Superior temporal gyrus (tissue), 1 donor: Measurements from ENCODE around the gene KLHDC1.
"Not testable (repeated sequence)": the region's sequence is repeated elsewhere in the genome, so short reads cannot be mapped to it uniquely, and the experiment has no call there.

Experiments used
- DNase-seq: peaks from one replicate; pipeline ENCODE4 v3.0.0-alpha.2; 2016; ENCODE audit errors: extremely low spot score

The KLHDC1 gene

GRCh38 chr14:49692811-49693734 lies at the start of gene KLHDC1:
TSS of gene KLHDC1 (plus strand) at chr14:49693120. CDS start at chr14:49693195, 75 bp downstream.
- peak; percentile 87 for DNase-seq

DNA sequence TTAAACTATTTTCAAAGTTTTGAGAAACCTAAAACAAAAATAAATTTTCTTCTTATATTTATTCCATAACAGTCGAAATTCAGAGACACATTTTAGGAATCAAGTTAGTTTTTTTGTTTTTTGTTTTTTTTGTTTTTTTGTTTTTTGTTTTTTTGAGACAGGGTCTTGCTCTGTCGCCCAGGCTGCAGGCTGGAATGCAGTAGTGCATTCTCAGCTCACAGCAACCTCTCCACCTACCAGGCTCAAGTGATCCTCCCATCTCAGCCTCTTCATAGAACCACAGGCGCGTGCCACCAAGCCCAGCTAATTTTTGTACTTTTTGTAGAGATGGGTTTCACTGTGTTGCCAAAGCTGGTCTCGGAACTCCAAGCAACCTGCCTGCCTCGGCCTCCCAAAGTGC lies 39.4 kb upstream of the KLHDC1 start:
- DNase-seq, result no peak

DNA sequence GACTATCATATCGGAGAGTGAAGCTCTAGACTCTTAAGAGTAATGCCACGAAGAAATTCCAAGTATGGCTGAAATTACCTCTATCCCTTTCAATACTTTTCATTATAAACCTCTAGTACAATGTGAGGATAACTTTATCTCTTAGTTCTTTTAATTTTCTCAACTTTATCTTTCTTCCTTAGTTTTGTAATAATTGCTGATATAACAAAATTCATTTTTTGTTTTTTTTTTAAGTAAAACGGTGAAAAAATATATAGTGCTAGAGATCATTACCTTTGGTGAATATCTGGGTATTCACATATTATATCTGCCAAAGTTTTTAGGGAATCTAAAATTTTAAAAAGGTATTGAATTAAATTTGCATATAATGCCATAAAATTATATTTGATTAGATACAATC lies 38.4 kb upstream of the KLHDC1 start:
- no peak for DNase-seq

DNA sequence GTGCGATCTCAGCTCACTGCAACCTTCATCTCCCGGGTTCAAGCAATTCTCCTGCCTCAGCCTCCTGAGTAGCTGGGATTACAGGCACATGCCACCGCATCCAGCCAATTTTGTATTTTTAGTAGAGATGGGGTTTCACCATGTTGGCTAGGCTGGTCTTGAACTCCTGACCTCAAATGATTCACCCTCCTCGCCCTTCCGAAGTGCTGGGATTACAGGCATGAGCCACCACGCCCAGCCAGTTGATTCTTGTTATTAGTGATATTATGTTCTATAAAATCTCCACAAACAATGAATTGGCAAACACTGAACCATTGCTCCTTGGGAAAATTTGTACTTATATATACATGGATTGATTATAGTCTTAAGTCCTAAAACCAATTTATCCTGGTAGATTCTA lies 35.4 kb upstream of the KLHDC1 start:
- not testable (repeated sequence) for DNase-seq

DNA sequence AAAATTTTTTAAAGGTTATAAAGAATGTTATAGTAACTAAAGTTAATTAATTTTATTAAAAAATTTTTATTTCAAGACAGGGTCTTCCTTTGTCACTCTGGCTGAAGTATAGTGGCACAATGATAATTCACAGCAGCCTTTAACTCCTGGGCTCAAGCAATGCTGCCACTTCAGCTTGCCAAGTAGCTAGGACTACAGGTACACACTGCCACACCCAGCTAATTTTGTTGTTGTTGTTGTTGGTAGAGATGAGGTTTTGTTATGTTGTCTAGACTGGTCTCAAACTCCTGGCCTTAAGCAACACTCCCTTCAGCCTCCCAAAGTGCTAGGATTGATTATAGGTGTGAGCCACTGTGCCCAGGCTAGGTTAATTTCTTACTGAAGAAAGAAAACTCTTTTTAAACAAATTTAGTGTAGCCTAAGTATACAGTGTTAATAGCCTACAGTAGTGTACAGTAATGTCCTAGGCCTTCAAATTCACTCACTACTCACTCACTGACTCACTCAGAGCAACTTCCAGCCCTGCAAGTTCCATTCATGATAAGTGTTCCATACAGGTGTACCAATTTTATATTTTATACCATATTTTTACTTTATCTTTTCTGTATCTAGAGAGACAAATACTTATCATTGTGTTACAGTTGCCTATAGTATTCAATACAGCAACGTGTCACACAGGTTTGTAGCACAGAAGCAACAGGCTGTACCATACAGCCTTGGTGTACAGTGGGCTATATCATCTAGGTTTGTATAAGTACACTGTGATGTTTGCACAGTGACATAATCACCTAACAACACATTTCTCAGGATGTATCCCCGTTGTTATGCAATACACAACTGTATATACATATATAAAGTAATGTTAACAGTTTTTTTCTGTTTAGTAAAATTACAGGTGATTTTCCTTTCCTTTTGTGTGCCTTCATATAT lies 33.1 kb upstream of the KLHDC1 start:
- DNase-seq, result no peak

GRCh38 chr14:49670475-49670874 lies 22.4 kb upstream of the KLHDC1 start:
- DNase-seq, result no peak

- no peak for DNase-seq
Observed at GRCh38 chr14:49673586-49673985, 19.3 kb upstream of the KLHDC1 start.

- no peak for DNase-seq
Observed at GRCh38 chr14:49677643-49678042, 15.3 kb upstream of the KLHDC1 start.

DNA sequence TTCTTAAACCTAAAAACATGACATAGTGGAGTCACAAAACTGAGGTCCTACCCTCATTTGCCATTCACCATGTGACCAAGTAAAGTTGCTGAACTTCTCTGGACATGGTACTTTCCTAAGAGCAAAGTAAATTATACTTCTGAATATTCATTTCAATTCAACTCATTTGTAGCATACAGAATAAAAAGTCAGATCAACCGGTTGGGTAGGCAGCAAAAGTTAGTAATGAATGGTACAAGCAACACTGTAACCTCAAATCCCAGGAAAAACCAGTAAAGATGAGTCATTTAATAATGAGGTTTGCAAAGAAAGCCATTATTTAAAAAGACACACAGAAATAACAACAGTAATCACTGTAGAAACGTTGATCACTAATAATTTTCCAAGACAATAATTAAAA lies 13.6 kb upstream of the KLHDC1 start:
- DNase-seq, result no peak

- DNase-seq, result no peak
Observed at GRCh38 chr14:49686425-49686824, 6.5 kb upstream of the KLHDC1 start.

GRCh38 chr14:49687942-49688700 lies 4.8 kb upstream of the KLHDC1 start, which contains the start of gene POLE2:
TSS of gene POLE2 (minus strand) at chr14:49688214. CDS start at chr14:49688203, 11 bp downstream.
- DNase-seq, result peak; percentile 73

- DNase-seq, result no peak
Observed at GRCh38 chr14:49688701-49689030, 4.3 kb upstream of the KLHDC1 start.

- no peak for DNase-seq
Observed at GRCh38 chr14:49691031-49691430, 1.9 kb upstream of the KLHDC1 start.

GRCh38 chr14:49692193-49692757 lies 645 bp upstream of the KLHDC1 start:
- DNase-seq, result peak; percentile 42

DNA sequence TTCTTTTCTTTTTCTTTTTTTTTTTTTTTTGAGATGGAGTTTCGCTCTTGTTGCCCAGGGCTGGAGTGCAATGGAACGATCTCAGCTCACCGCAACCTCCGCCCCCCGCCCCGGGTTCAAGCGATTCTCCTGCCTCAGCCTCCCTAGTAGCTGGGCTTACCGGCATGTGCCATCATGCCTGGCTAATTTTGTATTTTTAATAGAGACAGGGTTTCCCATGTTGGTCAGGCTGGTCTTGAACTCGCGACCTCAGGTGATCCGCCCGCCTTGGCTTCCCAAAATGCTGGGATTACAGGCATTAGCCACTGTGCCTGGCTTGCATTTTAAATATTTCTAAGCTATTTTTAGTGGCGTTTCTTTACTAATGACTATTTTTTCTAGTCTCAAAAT lies 810 bp downstream of the KLHDC1 start:
- not testable (repeated sequence) for DNase-seq

DNA sequence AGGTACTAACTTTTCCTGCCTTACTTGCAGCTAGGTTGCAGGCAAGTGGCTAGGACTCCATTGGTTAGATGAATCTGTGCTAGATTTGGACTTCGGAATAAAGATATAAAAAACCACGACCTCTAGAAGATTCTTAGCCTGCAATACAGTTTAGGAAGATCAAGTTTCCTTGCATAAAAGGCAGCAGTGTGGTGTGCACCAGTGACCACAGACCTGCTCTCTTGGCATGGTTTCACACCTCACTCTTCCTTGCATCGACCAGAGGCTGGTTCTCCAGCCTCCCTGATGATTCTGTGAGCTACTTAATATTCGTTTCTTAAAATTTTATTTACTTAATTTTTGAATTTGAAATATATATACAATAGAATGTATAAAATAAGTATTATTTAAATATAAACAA lies 9.8 kb downstream of the KLHDC1 start:
- DNase-seq, result no peak

DNA sequence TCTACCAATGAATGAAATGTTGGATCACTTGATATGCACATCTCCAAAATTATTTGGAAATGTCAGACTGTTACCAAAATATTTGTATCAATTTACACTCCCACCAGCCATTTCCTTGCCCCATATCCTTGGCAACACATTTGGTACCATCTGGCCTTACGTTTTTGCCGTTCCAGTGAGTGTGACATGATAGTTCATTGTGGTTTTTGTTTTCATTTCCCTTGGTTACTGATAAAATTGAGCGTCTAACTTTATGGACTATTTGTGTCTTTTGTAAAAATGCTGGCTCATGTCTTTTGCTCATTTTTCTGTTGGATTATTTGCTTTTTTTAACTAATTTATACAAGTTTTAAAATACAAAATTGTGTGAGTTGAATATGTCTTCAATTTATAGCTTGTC lies 11.0 kb downstream of the KLHDC1 start:
- no peak for DNase-seq

GRCh38 chr14:49704471-49704870 lies 11.6 kb downstream of the KLHDC1 start:
- not testable (repeated sequence) for DNase-seq

GRCh38 chr14:49710993-49711392 lies 18.1 kb downstream of the KLHDC1 start:
- not testable (repeated sequence) for DNase-seq

- DNase-seq, result no peak
Observed at GRCh38 chr14:49720744-49721143, 27.8 kb downstream of the KLHDC1 start.

GRCh38 chr14:49721733-49722435 lies 29.0 kb downstream of the KLHDC1 start:
- not testable (repeated sequence) for DNase-seq
